ENCODE data around the gene PKHD1.

DNA sequence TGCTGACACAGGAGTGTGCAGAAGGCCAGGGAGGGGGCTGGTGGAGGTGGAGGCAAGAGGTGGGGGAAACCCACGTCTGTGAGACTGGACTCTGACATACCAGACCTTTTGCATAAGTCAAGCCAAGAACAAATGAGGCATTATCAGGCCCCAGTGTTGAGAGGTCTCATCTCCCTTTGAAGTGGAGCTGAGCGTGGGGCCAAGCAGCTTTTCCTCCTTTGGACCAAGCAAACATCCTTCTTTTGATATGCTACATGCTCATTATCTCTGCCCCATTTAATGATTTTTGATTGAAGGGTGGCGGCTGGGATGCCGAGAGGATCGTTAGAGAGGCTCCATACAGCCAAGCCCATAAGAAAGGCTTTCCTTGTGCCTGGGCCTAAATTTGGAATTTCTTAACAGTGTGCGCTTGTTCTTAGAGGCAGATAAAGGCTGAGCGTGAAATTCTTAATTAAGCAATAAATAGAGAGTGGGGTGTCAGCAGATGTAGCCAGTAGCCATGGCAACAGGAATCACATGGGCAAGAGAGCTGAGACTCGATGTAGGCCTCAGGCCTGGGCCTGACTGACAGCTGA is 244.5 kb downstream of the PKHD1 start:
- TF ChIP-seq, protein P1, sequence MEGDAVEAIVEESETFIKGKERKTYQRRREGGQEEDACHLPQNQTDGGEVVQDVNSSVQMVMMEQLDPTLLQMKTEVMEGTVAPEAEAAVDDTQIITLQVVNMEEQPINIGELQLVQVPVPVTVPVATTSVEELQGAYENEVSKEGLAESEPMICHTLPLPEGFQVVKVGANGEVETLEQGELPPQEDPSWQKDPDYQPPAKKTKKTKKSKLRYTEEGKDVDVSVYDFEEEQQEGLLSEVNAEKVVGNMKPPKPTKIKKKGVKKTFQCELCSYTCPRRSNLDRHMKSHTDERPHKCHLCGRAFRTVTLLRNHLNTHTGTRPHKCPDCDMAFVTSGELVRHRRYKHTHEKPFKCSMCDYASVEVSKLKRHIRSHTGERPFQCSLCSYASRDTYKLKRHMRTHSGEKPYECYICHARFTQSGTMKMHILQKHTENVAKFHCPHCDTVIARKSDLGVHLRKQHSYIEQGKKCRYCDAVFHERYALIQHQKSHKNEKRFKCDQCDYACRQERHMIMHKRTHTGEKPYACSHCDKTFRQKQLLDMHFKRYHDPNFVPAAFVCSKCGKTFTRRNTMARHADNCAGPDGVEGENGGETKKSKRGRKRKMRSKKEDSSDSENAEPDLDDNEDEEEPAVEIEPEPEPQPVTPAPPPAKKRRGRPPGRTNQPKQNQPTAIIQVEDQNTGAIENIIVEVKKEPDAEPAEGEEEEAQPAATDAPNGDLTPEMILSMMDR (IDR thresholded peaks at IDR 0.05) = no peak
- no peak for TF ChIP-seq POLR2A (IDR thresholded peaks at IDR 0.05)
